OCI-LY7 (cell line): ENCODE measurements around the gene XRCC3. TPM values are rescaled to one million over a fixed set of nuclear protein-coding genes. Genes with fewer than 3 reads are reported as not detected.

ENCODE experiments used
- BruUV-seq: library from RNA; stranded (reverse); fragments of 400-500 nt; replicated peaks from 2 replicates; lab custom pipeline; 2021; lab: Mats Ljungman, UMichigan
- CTCF ChIA-PET: fragments of 300-600 bp; sonication (Branson Sonifier 250); formaldehyde crosslinking; loops from one replicate; lab custom pipeline; 2022; ENCODE audit warnings: antibody characterized with exemption; ENCODE audit not compliant: unreplicated experiment; lab: Charles Lee
- POLR2A ChIA-PET: fragments of 300-600 bp; sonication (Branson Sonifier 250); formaldehyde crosslinking; loops from one replicate; lab custom pipeline; 2022; ENCODE audit warnings: antibody characterized with exemption; lab: Charles Lee
- DNase-seq: peaks from one replicate; pipeline ENCODE4 v3.0.0-alpha.2; 2015; ENCODE audit warnings: low spot score
- H2AFZ ChIP-seq: fragments of 200-600 bp; sonication (generic), shearing (Covaris generic); 2 replicates; pipeline ENCODE4 v1.6.1; 2014; ENCODE audit warnings: mild to moderate bottlenecking, antibody characterized with exemption, low read length, moderate library complexity
- H3K27ac ChIP-seq: fragments of 200-600 bp; sonication (generic); 2 replicates; pipeline ENCODE4 v1.5.1; 2014; ENCODE audit warnings: mixed run types, low read depth, mild to moderate bottlenecking, moderate library complexity, low read length, inconsistent platforms; ENCODE audit not compliant: poor library complexity, severe bottlenecking
- H3K36me3 ChIP-seq: fragments of 200-600 bp; sonication (generic); 2 replicates; pipeline ENCODE4 v1.6.1; 2014; ENCODE audit warnings: mild to moderate bottlenecking, antibody characterized with exemption, low read length, moderate library complexity, mixed read lengths; ENCODE audit not compliant: insufficient read depth
- H3K4me1 ChIP-seq: fragments of 200-600 bp; sonication (generic); 2 replicates; pipeline ENCODE4 v1.5.1; 2014; ENCODE audit warnings: mild to moderate bottlenecking, low read length; ENCODE audit not compliant: insufficient read depth, poor library complexity, severe bottlenecking
- H3K4me2 ChIP-seq: fragments of 200-600 bp; sonication (generic); 2 replicates; pipeline ENCODE4 v1.6.1; 2014; ENCODE audit warnings: mild to moderate bottlenecking, low read length
- H3K4me3 ChIP-seq: fragments of 200-600 bp; sonication (generic); 2 replicates; pipeline ENCODE4 v1.5.1; 2014; ENCODE audit warnings: mild to moderate bottlenecking, low read depth, low read length; ENCODE audit not compliant: poor library complexity, severe bottlenecking
- H3K79me2 ChIP-seq: fragments of 200-600 bp; sonication (generic); 2 replicates; pipeline ENCODE4 v1.6.1; 2016; ENCODE audit warnings: low read depth, mild to moderate bottlenecking, low read length, moderate library complexity, mixed read lengths; ENCODE audit not compliant: insufficient read depth
- H3K9me2 ChIP-seq: fragments of 200-600 bp; sonication (generic); 2 replicates; pipeline ENCODE4 v1.6.1; 2016; ENCODE audit warnings: mild to moderate bottlenecking, low read length, mixed read lengths; ENCODE audit not compliant: insufficient read depth
- H3K9me3 ChIP-seq: fragments of 200-600 bp; sonication (generic); 2 replicates; pipeline ENCODE4 v1.6.1; 2014; ENCODE audit warnings: mild to moderate bottlenecking, mixed run types, low read length, mixed read lengths
- H4K20me1 ChIP-seq: fragments of 200-600 bp; sonication (generic); 2 replicates; pipeline ENCODE4 v1.6.1; 2014; ENCODE audit warnings: mild to moderate bottlenecking, antibody characterized with exemption, low read length, moderate library complexity, mixed read lengths; ENCODE audit not compliant: insufficient read depth
- EZH2phosphoT487 ChIP-seq: fragments of 200-600 bp; sonication (generic); IDR thresholded peaks from 2 replicates; pipeline ENCODE4 v1.6.1; 2018; ENCODE audit warnings: low read depth, borderline replicate concordance, mild to moderate bottlenecking, mixed run types, antibody characterized with exemption, low read length, moderate library complexity, mixed read lengths
- intact Hi-C: fragments of 100-400 bp; cut with micrococcal nuclease; formaldehyde crosslinking; loops from one replicate; pipeline ENCODE4 v1.10.0; 2022; ENCODE audit not compliant: unreplicated experiment
- total RNA-seq, 2 experiments: library from RNA; depleted of rRNA in 1 of 2; stranded (reverse); fragments of >200 nt in 1 of 2; shearing (Covaris generic) in 1 of 2; gene quantifications; 2 replicates each; pipeline ENCODE4 v1.2.3, GENCODE V29; 2014 to 2022
- TF ChIP-seq, protein P1 (sequence below): fragments of 200-600 bp; sonication (generic); conservative IDR thresholded peaks from 2 replicates; pipeline ENCODE4 v1.5.1; 2014; ENCODE audit warnings: mild to moderate bottlenecking, antibody characterized with exemption, low read length, moderate library complexity, mixed read lengths

The XRCC3 gene
- total RNA-seq, 2 experiments from 2014 or later = 83.3 to 130 TPM

DNA sequence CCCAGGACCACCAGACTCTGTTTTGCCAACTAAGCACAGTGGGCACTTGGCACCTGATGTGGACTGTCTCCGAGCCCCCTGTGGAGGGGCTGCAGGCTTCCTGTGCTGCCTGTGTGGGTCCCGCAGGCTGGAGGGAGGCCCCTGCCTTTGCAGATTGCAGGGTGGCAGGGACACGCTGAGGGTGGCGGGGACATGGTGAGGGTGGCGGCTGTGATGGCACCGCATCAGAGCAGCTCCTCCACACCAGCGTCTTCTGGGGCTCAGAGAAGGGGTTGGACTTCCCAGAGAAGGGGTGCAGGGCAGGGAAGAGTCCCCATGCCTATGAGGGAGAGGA, 8.5 kb upstream of the XRCC3 start:
- Histone ChIP-seq H3K79me2 (no peaks in the 10 kb centered on the region), H3K9me3 (no peaks in the 10 kb centered on the region), H2AFZ (no peak overlapping the region), H3K27ac (no peak overlapping the region), H3K4me3 (no peak overlapping the region), H4K20me1 (no peaks in the 10 kb centered on the region), H3K36me3 (peaks cover 2% of the 10 kb centered on the region; the same call in 1 of the 2 replicates), H3K4me2 (no peak overlapping the region), H3K9me2 (no peaks in the 10 kb centered on the region), H3K4me1 (peaks cover 14% of the 10 kb centered on the region)
- DNase-seq = no peak
- TF ChIP-seq EZH2phosphoT487 = no peak
- TF ChIP-seq, protein P1, sequence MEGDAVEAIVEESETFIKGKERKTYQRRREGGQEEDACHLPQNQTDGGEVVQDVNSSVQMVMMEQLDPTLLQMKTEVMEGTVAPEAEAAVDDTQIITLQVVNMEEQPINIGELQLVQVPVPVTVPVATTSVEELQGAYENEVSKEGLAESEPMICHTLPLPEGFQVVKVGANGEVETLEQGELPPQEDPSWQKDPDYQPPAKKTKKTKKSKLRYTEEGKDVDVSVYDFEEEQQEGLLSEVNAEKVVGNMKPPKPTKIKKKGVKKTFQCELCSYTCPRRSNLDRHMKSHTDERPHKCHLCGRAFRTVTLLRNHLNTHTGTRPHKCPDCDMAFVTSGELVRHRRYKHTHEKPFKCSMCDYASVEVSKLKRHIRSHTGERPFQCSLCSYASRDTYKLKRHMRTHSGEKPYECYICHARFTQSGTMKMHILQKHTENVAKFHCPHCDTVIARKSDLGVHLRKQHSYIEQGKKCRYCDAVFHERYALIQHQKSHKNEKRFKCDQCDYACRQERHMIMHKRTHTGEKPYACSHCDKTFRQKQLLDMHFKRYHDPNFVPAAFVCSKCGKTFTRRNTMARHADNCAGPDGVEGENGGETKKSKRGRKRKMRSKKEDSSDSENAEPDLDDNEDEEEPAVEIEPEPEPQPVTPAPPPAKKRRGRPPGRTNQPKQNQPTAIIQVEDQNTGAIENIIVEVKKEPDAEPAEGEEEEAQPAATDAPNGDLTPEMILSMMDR = no peak
- no TSS peak for BruUV-seq
- ChIA-PET POLR2A (interaction anchor here (0.5 kb wide), 1 partner anchor 100 kb away, joined by 3 read pairs; no protein-coding TSS in a partner anchor), CTCF (no interaction called here)
- intact Hi-C loops = no loop called here

DNA sequence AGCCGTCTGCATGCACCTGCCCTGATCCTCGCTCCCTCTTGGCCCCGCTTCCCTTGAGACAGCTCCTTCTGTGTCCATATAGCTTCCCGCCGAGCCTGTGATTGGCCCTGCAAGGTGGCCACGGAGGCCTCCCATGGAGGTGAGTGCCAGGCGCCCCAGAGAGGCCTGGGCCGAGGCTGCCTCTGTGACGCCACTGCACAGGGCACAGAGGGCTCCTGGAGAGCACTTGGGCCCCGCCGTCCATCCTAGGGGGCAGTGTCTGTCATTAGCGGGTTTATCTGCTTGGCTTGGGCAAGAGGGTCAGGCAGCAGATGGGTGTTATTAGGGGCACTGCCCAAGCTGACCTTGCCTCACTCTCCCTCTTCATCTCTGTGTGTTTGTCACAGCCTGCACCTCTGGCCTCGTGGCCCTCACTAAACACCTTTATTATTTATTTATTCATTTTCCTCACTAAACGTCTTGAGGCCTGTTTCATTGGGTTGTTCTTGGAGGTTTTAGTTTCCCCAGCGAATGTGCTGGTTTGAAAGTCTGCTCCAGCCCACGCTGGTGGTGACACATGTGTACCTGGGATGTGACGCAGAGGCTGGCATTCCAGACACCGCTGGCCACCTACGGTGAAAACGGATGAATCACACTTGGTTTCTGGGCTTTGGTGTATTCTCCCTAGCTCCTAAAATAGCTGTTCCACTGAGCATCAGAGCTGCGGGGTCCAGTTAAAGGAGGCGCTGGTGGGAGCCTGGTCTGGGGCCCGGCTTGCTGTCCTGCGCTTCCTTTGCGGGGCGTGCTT, 6.3 kb upstream of the XRCC3 start:
- ChIA-PET CTCF (no interaction called here), POLR2A (interaction anchor here (0.5 to 0.6 kb wide), 2 partner anchors 113 to 147 kb away, joined by 4 to 7 read pairs; no protein-coding TSS in a partner anchor)
- TF ChIP-seq, protein P1 = no peak
- TF ChIP-seq EZH2phosphoT487 = no peak
- Histone ChIP-seq H2AFZ (no peak overlapping the region), H3K4me3 (no peak overlapping the region), H3K4me2 (no peak overlapping the region), H3K4me1 (peaks cover 27% of the 10 kb centered on the region), H3K36me3 (no peaks in the 10 kb centered on the region), H4K20me1 (no peaks in the 10 kb centered on the region; the same call in 1 of the 2 replicates), H3K9me3 (no peaks in the 10 kb centered on the region), H3K9me2 (no peaks in the 10 kb centered on the region), H3K79me2 (peaks cover 7% of the 10 kb centered on the region; the same call in 1 of the 2 replicates), H3K27ac (no peak overlapping the region)
- intact Hi-C loops = no loop called here
- DNase-seq = no peak
- BruUV-seq = no TSS peak

DNA sequence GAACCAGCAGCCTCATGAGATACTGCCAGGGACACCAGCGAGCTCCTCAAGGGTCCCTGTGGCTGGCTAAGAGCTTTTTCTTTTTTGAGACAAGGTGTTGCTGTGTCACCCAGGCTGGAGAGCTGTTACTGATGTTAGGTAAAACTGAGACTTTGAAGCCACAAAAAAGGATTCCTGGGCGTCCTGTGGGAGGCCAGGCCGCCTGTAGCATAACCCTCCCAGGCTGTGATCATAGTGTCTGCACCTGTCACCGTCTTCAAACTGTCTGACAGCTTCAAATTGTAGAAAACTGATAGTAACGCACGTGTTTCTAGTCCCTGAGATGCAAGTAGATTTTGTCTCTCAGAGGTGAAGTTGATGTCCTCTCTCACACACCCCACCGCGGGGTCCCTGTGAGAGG, 4.5 kb upstream of the XRCC3 start:
- TF ChIP-seq, protein P1 = no peak
- no peak for TF ChIP-seq EZH2phosphoT487
- peaks cover 30% of the 10 kb centered on the region for H3K4me1 ChIP-seq
- H3K9me2 ChIP-seq = no peaks in the 10 kb centered on the region
- H3K4me3 ChIP-seq = no peak overlapping the region
- BruUV-seq = no TSS peak
- no peak for DNase-seq
- CTCF ChIA-PET = no interaction called here
- H3K79me2 ChIP-seq = peaks cover 15% of the 10 kb centered on the region; the same call in 1 of the 2 replicates
- intact Hi-C loops = no loop called here
- H3K36me3 ChIP-seq = no peaks in the 10 kb centered on the region
- no peaks in the 10 kb centered on the region for H3K9me3 ChIP-seq
- H3K27ac ChIP-seq = no peak overlapping the region
- POLR2A ChIA-PET = interaction anchor here (0.6 kb wide), 2 partner anchors 68 to 105 kb away, joined by 4 to 5 read pairs; no protein-coding TSS in a partner anchor
- no peak overlapping the region for H2AFZ ChIP-seq
- H3K4me2 ChIP-seq = peak overlapping the region; percentile 30; the same call in 1 of the 2 replicates
- H4K20me1 ChIP-seq = no peaks in the 10 kb centered on the region; the same call in 1 of the 2 replicates
